ENCODE data around the gene CST4.
"Not testable (repeated sequence)": the region's sequence is repeated elsewhere in the genome, so short reads cannot be mapped to it uniquely, and the experiment has no call there.

The CST4 gene

GRCh38 chr20:23697947-23698346, 9.1 kb upstream of the CST4 start (continued):
- TF ChIP-seq TSHZ2 (CRISPR knock-in tag; IDR thresholded peaks at IDR 0.05): no peak
- TF ChIP-seq ZNF8 (CRISPR knock-in tag; IDR thresholded peaks at IDR 0.05): no peak
- no peak for TF ChIP-seq ZC3H10 (CRISPR knock-in tag; IDR thresholded peaks at IDR 0.05)
- no peak for TF ChIP-seq BACH2 (CRISPR knock-in tag; IDR thresholded peaks at IDR 0.05; ENCODE audit: borderline replicate concordance)
- TF ChIP-seq CSRNP3 (CRISPR knock-in tag; IDR thresholded peaks at IDR 0.05): no peak
- no peak for TF ChIP-seq CSDC2 (CRISPR knock-in tag; IDR thresholded peaks at IDR 0.05)

- not testable (repeated sequence) for ATAC-seq
Measured at GRCh38 chr20:23695068-23695395, 6.2 kb upstream of the CST4 start.

DNA sequence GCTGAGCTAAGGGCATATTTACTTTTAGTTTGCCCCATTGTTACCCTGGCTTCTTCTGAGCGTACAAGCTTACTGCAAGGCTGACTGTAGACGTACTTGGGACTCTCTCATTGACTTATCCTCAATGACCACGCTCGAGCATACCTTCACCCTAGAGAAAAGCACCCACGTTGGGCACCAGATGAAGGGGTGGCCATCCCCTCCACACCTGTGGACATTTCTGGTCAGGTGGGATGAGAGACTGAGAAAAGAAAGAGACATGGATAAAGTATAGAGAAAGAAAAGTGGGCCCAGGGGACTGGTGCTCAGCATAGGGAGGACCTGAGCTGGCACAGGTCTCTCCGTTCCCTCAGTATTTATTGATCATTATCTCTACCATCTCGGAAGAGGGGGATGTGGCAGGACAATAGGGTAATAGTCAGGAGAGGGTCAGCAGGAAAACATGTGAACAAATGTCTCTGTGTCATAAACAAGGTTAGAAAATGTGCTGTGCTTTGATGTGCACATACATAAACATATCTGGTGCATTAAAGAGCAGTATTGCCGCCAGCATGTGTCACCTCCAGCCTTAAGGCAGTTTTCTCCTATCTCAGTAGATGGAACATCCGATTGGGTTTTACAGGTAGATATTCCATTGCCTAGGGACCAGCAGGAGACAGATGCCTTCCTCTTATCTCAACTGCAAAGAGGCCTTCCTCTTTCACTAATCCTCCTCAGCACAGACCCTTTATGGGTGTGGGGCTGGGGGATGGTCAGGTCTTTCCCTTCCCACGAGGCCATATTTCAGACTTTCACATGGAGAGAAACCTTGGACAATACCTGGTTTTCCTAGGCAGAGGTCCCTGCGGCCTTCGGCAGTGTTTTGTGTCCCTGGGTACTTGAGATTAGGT, 5.6 kb upstream of the CST4 start:
- ATAC-seq: not testable (repeated sequence)

- peak; percentile 73 for ATAC-seq
Measured at GRCh38 chr20:23692725-23693619, 4.1 kb upstream of the CST4 start.

DNA sequence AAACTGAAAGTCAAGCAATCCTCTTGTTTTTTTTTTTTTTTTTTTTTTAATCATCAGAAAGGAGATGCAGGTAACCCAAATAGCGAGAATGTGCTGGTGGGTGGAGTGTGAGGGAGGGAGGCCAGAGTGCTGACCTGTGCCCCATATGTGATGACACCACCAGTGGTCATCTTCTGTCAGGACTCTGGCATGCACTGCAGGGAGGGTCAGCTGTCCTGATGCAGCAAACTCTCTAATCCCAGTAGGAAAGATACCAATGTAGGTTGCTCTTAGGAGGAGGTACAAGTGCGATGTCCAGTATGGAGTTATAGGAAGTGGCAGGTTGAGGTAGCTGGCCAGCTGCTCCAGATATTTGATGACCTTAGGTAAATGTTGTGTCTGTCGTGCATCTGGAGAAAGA, 2.8 kb upstream of the CST4 start:
- no peak for ATAC-seq
- TF ChIP-seq ZC3H10 (CRISPR knock-in tag; IDR thresholded peaks at IDR 0.05) (no peak), PPARA (CRISPR knock-in tag; IDR thresholded peaks at IDR 0.05; ENCODE audit: borderline replicate concordance) (no peak), ZFP3 (CRISPR knock-in tag; IDR thresholded peaks at IDR 0.05) (no peak), ARNTL (CRISPR knock-in tag; IDR thresholded peaks at IDR 0.05; ENCODE audit: borderline replicate concordance, low read depth) (no peak), ZNF70 (CRISPR knock-in tag; IDR thresholded peaks at IDR 0.05) (no peak), ZNF8 (CRISPR knock-in tag; IDR thresholded peaks at IDR 0.05) (no peak), CSDC2 (CRISPR knock-in tag; IDR thresholded peaks at IDR 0.05) (no peak), CSRNP3 (CRISPR knock-in tag; IDR thresholded peaks at IDR 0.05) (no peak), PATZ1 (CRISPR knock-in tag; IDR thresholded peaks at IDR 0.05; ENCODE audit: borderline replicate concordance) (no peak), ZFP30 (CRISPR knock-in tag; IDR thresholded peaks at IDR 0.05) (no peak), TSHZ2 (CRISPR knock-in tag; IDR thresholded peaks at IDR 0.05) (no peak), ZNF565 (CRISPR knock-in tag; conservative IDR thresholded peaks at IDR 0.05; ENCODE audit: low read depth) (no peak), GLIS3 (CRISPR knock-in tag; IDR thresholded peaks at IDR 0.05) (no peak), RARB (CRISPR knock-in tag; IDR thresholded peaks at IDR 0.05) (no peak), SNAI2 (CRISPR knock-in tag; IDR thresholded peaks at IDR 0.05) (no peak), OSR1 (CRISPR knock-in tag; IDR thresholded peaks at IDR 0.05) (no peak)
- TF ChIP-seq, protein P1, sequence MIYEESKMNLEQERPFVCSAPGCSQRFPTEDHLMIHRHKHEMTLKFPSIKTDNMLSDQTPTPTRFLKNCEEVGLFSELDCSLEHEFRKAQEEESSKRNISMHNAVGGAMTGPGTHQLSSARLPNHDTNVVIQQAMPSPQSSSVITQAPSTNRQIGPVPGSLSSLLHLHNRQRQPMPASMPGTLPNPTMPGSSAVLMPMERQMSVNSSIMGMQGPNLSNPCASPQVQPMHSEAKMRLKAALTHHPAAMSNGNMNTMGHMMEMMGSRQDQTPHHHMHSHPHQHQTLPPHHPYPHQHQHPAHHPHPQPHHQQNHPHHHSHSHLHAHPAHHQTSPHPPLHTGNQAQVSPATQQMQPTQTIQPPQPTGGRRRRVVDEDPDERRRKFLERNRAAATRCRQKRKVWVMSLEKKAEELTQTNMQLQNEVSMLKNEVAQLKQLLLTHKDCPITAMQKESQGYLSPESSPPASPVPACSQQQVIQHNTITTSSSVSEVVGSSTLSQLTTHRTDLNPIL (CRISPR knock-in tag; IDR thresholded peaks at IDR 0.05; ENCODE audit: low read depth): no peak

All from SK-N-SH treated with all-trans-retinoic acid at 6 μM for 48 hours (cell line).